Activated T-helper 1 cell treated with Interleukin-2 at 50 U/mL for 16 hours (primary cell): ENCODE results near the gene ARL17B.
A peak's percentile ranks its signal among the peaks of the same experiment; 100 is the strongest.
"Not testable (repeated sequence)": the region's sequence is repeated elsewhere in the genome, so short reads cannot be mapped to it uniquely, and the experiment has no call there.

Experiments used
- DNase-seq: peaks from one replicate; pipeline ENCODE4 v3.0.0-alpha.2; 2020; ENCODE audit warnings: low read depth

Gene ARL17B

GRCh38 chr17:46249153-46249552 is 112.4 kb downstream of the ARL17B start:
- not testable (repeated sequence) for DNase-seq

GRCh38 chr17:46244949-46245768 is 116.4 kb downstream of the ARL17B start:
- DNase-seq, result not testable (repeated sequence)

- DNase-seq, result not testable (repeated sequence)
These were observed 117.1 kb downstream of the ARL17B start for GRCh38 chr17:46244339-46244913.

- not testable (repeated sequence) for DNase-seq
These were observed 117.6 kb downstream of the ARL17B start for GRCh38 chr17:46243928-46244327.

GRCh38 chr17:46243505-46243904 is 118.1 kb downstream of the ARL17B start:
- DNase-seq, result not testable (repeated sequence)

GRCh38 chr17:46231359-46231758 is 130.2 kb downstream of the ARL17B start:
- not testable (repeated sequence) for DNase-seq

GRCh38 chr17:46225274-46225794 is 136.2 kb downstream of the ARL17B start:
- peak; percentile 79 for DNase-seq

GRCh38 chr17:46224864-46225263 is 136.7 kb downstream of the ARL17B start:
- DNase-seq, result not testable (repeated sequence)
